ENCODE measurements around the gene AKAP13.

AKAP13 gene

GRCh38 chr15:85667491-85668424 lies 287.4 kb downstream of the AKAP13 start:
- TF ChIP-seq, protein P1, sequence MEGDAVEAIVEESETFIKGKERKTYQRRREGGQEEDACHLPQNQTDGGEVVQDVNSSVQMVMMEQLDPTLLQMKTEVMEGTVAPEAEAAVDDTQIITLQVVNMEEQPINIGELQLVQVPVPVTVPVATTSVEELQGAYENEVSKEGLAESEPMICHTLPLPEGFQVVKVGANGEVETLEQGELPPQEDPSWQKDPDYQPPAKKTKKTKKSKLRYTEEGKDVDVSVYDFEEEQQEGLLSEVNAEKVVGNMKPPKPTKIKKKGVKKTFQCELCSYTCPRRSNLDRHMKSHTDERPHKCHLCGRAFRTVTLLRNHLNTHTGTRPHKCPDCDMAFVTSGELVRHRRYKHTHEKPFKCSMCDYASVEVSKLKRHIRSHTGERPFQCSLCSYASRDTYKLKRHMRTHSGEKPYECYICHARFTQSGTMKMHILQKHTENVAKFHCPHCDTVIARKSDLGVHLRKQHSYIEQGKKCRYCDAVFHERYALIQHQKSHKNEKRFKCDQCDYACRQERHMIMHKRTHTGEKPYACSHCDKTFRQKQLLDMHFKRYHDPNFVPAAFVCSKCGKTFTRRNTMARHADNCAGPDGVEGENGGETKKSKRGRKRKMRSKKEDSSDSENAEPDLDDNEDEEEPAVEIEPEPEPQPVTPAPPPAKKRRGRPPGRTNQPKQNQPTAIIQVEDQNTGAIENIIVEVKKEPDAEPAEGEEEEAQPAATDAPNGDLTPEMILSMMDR (IDR thresholded peaks at IDR 0.05; ENCODE audit: low read depth, low read length): no peak
- in situ Hi-C loops (cut with HindIII; ENCODE audit: low sequenced_read_pairs): no loop called here
- H3K4me3 ChIP-seq (ENCODE audit: low read depth, low read length): no peak overlapping the region
- peak; percentile 99 for DNase-seq (ENCODE audit: low read depth, low spot score)

DNA sequence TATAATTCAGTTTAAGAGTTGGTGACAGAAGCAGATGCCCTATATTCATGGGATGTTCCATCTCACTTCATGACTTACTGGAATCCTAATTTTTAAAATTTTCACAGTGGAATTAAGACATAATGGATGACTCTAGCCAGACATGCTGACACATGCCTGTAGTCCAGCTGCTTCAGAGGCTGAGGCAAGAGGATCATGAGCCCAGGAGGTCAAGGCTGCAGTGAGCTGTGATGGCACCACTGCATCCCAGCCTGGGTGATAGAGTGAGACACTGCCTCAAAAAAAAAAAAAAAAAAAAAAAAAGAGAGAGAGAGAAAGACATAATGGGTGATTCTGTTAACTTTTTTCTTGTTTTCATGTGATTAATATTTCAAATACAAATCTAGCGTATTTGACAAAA lies 290.8 kb downstream of the AKAP13 start:
- TF ChIP-seq, protein P1 (IDR thresholded peaks at IDR 0.05; ENCODE audit: low read depth, low read length): no peak
- no peak overlapping the region for H3K4me3 ChIP-seq (ENCODE audit: low read depth, low read length)
- no peak for DNase-seq (ENCODE audit: low read depth, low spot score)
- in situ Hi-C loops (cut with HindIII; ENCODE audit: low sequenced_read_pairs): no loop called here

- in situ Hi-C loops (cut with HindIII; ENCODE audit: low sequenced_read_pairs): no loop called here
- no peak for DNase-seq (ENCODE audit: low read depth, low spot score)
- TF ChIP-seq, protein P1 (IDR thresholded peaks at IDR 0.05; ENCODE audit: low read depth, low read length): no peak
Observed at GRCh38 chr15:85672332-85673084, 292.1 kb downstream of the AKAP13 start.

DNA sequence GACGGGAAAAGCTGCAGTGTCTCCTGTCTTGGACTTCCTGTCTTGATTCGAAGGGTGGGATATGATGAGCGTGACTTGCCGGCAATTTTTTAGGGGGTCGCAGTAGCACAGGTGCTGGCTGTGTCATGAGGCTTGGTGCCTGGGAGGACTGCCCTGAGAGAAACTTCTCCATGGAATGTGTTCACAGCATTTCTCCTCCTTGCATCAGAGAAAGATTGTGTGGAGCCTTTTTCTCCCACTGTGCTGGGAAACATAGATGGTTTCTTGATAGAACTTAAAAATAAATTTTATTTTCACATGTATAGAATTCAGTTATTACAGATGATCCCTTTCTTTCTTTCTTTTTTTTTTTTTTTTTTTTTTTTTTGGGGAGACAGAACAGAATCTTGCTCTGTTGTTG lies 292.9 kb downstream of the AKAP13 start:
- DNase-seq (ENCODE audit: low read depth, low spot score): no peak
- in situ Hi-C loops (cut with HindIII; ENCODE audit: low sequenced_read_pairs): no loop called here
- TF ChIP-seq, protein P1 (IDR thresholded peaks at IDR 0.05; ENCODE audit: low read depth, low read length): no peak
- no peak overlapping the region for H3K4me3 ChIP-seq (ENCODE audit: low read depth, low read length)

More at GRCh38 chr15:85672332-85673084, 292.1 kb downstream of the AKAP13 start:
- H3K4me3 ChIP-seq (ENCODE audit: low read depth, low read length): no peak overlapping the region

DNA sequence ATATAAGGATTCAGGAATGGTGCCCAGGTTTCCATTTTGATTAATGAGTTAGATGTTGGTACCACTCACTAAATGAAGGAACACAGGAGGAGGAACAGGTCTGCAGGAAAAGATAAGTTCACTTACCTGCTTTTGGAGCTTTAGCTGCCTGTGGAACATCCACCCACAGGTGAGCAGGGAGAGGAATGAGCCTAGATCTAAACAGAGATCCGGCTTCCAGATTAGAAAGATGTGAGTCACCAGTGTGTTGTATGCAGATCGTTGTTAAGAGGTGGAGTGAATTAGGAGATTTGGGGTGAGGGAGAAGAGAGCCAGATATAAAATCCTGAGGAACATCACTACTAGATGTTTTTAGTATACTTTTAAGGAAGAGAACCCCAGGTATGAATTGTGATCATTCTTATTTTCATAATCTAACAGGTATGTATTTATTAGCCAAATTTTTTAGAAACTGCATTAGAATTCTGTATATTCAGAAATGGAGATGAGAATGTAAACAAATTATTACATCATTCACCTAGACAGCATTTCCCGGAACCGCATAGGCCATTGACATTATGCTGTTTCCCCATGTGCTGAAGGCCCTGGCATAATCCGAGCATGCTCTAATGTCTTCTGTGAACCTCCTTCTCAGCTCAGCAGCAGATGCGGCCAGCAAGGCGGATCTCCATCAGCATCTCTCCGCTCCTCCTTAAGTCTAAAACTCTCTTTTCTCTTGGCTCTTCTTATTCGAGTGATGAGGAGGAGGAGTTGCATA lies 296.1 kb downstream of the AKAP13 start:
- no peak overlapping the region for H3K4me3 ChIP-seq (ENCODE audit: low read depth, low read length)
- no peak for DNase-seq (ENCODE audit: low read depth, low spot score)
- TF ChIP-seq, protein P1 (IDR thresholded peaks at IDR 0.05; ENCODE audit: low read depth, low read length): no peak
- in situ Hi-C loops (cut with HindIII; ENCODE audit: low sequenced_read_pairs): no loop called here

GRCh38 chr15:85679231-85679630 lies 298.8 kb downstream of the AKAP13 start:
- in situ Hi-C loops (cut with HindIII; ENCODE audit: low sequenced_read_pairs): no loop called here
- H3K4me3 ChIP-seq (ENCODE audit: low read depth, low read length): no peak overlapping the region
- TF ChIP-seq, protein P1 (IDR thresholded peaks at IDR 0.05; ENCODE audit: low read depth, low read length): no peak
- no peak for DNase-seq (ENCODE audit: low read depth, low spot score)
